Kidney capillary endothelial cell (primary cell): Measurements from ENCODE around the gene C1QC.
"Not testable (repeated sequence)": the region's sequence is repeated elsewhere in the genome, so short reads cannot be mapped to it uniquely, and the experiment has no call there.

Source experiments
- DNase-seq: peaks from one replicate; pipeline ENCODE4 v3.0.0-alpha.2; 2018; ENCODE audit warnings: low spot score

C1QC gene

DNA sequence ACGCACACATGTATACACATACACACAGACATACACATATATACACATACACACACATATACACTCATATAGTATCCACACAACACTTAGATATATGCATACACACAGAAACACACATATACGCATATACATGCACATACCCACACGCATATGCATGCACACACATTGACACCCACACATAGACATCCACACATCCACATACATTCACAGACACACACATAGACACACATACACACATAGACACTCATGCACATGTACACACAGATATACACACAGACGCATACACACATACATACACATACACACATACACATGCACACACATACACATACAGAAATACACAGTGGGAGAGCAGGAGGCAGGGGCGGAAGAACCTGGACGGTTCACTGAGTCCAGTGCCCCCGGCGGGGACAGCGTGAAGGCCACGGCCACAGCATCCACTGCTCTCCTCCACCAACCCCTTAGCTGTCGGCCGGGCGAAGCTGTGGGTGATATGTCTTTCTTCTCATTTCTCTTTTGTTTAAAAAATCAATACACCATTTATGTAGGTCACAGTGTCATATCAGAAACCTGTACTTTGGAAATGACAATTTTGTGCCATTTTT, 6.8 kb downstream of the C1QC start:
- DNase-seq = no peak

DNA sequence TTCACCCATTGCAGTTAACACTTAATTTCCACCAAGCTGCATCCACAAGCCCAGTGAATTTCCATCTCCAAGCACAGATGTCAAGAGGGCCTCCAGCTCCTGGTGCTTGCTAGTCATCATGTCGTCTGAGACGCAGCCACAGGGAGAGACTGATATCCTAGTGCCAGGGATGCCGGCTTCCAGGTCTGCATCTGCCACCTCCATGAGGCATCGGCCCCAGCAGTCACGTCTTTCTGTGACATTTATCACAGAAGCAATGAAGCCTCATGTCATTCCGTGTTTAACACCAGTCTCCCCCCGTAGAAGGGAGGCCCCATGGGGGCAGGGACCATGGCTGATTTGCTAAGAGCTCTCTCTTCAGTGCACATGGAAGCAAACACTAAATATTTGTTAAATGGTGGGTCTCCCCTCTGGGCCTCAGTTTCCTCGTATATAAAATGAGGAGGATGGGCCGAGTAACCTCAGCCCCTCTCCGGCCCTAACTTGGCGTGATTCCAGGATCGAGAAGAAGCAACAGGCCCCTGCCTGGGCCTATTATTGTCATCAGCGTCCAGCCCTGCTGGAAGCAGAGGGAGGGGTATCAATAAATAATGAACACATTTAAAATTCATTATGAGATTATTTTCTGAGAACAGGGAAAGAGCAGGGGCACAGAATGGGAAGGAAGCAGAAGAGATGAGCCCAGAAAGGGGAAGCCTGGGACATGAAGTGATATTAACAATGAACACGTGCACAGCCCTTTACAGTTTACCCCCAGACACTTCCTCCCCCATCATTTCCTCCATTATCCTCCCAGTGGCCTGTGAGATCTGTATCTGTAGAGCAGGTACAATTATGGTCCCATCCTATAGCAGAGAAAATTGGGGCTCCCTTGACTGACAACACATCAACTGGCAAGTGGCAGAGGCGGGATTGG, 8.8 kb downstream of the C1QC start:
- no peak for DNase-seq

DNA sequence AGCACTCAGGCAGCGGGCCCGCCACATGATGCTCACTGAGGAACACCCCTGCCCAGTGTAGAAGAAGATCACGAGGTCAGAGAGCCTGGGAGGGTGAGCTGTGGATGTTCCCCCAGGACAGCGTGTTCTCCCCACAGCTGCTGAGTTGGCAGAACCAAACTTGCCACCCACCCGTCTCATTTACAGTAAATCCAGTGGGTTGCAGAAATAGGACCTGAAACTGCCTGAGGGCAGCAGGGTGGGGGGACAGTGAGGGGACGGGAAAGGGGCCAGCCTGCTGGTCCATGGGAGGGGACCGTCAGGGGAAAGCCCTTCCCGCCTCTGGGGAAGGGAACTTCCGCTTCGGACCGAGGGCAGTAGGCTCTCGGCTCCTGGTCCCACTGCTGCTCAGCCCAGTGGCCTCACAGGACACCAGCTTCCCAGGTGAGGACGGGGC, 9.5 kb downstream of the C1QC start, which contains the start of gene C1QB:
TSS of gene C1QB (plus strand) at position 356 of the 436 bp plus-strand sequence. CDS start 6,227 bp downstream, outside the sequence.
- no peak for DNase-seq

DNA sequence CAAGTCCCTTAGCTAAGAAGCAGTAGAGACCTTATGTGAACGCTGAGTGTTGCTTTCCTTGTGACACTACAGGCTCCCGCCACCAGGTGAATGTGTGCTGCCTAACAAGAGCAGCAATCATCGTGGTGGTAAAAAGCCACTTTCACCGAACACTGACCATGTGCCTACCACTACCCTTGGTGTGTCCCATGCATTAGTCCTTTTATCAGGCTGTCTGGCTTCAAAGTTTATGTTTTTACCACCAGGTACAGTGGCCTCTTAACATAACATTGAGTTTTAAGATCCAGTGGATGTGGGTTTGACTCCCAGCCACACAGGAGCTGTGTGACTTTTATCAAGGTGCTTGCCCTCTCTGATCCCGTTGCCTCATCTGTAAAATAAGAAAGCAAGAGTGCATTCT, 11.3 kb downstream of the C1QC start:
- DNase-seq = no peak

DNA sequence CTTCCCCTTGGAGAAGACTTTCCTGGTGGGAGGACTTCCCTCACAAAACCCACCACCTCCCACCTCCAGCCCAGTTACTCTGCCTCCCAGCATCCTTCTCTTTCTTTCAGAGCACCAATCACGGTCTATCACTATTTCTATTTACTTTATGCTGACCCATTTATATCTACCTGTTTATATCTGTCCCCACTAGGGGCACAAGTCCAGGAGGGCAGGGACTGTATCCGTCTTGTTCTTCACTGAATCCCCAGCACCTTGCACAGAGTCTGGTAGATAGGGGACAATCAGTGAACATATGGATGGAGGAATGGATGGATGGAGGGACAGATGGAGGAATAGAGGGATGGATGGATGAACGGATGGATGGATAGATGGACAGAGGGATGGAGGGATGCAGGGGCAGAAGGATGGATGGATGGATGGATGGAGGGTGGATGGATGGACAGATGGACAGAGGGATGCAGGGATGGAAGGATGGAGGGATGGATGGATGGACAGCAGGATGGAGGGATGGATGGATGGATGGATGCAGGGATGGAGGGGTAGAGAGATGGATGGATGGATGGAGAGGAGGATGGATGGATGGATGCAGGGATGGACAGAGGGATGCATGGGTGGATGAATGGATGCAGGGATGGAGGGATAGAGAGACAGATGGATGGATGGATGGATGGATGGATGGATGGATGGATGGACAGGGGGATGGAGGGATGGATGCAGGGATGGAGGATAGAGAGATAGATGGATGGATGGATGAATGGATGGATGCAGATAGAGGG, 15.1 kb downstream of the C1QC start:
- DNase-seq = no peak

DNA sequence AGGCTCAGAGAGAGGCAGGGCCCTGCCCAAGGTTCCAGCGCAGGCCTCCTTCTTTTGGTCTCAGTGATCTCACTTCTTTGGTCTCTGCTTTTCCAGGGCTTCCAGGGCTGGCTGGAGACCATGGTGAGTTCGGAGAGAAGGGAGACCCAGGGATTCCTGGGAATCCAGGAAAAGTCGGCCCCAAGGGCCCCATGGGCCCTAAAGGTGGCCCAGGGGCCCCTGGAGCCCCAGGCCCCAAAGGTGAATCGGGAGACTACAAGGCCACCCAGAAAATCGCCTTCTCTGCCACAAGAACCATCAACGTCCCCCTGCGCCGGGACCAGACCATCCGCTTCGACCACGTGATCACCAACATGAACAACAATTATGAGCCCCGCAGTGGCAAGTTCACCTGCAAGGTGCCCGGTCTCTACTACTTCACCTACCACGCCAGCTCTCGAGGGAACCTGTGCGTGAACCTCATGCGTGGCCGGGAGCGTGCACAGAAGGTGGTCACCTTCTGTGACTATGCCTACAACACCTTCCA, 17.3 kb downstream of the C1QC start:
- DNase-seq = no peak

DNA sequence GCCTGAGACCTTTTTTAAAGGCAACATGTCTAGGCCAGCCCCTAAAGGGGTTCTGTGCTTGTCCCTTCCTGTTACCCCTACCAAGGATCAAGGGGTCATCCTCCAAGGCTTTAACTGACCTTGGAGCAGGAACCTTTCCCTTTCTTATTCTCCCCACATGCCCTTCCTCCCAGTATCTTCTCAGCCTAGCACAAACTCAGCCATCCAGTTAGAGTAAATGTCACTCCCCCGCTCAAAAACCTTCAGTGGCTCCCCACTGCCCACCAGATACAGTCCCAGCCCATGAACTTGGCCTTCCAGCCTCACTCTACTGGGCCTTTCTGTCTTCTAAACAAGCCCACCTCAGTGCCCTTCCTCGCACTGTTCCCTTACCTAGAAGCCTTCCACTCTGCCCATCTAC, 18.4 kb downstream of the C1QC start:
- no peak for DNase-seq

DNA sequence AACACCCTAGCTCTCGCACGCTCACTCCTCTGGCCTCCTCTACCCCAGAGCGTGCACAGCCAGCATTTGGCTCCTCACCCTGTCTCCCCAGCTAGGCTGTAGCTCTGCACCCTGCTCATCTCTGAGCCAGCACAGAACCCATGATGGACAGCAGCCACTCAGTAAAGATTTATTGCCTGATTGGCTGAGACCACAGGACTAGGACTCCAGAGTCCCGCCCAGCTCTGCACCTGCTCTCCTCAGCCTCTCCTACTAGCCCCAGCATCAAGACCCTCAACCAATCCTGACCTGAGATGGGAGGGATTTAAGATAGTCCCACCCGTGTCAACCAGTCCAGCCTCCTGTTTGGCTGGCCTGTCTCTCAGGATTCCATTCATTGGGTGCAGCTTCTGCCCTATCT, 18.9 kb downstream of the C1QC start:
- DNase-seq = no peak

DNA sequence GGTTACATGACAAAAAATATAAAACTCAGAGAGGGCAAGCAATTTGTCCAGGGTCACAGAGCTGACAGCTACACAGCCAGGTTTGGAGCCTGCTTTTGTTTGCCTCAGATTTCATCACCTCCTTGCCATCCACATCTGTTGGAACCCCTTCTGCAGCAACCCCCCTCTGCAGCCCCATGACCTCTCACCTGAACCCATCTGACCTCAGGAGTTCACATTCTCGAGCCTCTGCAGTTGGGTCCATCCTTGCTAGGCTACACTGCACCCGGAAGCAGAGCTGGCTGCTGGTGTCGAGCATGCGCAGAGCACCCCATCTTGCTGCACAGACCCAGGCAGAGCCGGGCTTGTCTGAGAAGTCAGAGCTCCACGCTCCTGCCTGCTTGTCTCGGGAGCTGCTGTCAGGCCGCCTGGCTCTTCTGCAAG, 19.6 kb downstream of the C1QC start:
- DNase-seq = no peak

DNA sequence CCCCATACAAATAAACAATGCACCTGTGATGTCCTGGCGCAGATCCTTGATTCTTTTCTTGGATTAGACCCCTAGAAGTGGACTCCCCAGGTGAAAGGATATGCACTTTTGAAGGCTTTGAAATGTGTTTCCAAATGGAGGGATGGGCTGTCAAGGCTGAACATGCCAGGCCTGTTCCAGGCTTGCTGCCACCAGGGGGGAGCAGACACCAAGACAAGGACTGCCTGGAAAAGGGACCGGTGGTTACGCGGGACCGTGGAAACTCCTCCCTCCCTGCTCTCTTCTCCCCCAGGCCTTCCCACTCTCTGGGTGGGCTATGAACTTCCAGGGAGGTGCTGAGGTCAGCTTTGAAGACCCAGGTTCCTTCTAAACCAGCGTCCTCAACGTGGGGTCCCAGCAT, 22.3 kb downstream of the C1QC start:
- peak; percentile 33 for DNase-seq

DNA sequence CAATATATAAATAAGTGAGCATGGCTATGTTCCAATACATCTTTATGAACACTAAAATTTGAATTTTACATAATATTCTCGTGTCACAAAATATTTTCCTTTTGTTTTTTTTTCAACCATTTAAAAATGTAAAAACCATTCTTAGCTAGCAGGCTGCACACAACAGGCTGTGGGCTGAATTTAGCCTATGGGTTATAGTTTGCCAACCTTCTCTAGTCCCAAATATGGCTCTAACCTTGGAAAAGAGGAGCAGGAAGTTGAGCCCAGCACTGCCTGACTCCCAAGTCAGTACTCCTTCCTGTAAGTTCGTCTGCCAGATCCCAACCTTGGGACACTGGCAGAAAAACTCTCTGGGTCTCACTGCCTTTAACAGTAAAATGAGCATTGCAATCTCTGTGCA, 23.0 kb downstream of the C1QC start:
- no peak for DNase-seq

DNA sequence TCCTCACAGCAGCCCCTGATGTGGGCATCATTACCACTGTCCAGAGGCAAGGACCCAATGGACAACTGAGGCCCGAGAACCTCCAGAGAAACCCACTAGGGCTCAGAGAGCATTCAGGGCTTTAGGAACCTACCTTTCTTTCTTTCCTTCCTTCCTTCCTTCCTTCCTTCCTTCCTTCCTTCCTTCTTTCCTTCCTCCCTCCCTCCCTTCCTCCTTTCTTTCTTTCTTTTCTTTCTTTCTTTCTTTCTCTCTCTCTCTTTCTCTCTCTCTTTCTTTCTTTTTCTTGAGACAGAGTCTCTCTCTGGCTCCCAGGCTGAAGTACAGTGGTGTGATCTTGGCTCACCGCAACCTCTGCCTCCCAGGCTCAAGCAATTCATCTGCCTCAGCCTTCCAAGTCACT, 25.4 kb downstream of the C1QC start:
- DNase-seq = not testable (repeated sequence)

DNA sequence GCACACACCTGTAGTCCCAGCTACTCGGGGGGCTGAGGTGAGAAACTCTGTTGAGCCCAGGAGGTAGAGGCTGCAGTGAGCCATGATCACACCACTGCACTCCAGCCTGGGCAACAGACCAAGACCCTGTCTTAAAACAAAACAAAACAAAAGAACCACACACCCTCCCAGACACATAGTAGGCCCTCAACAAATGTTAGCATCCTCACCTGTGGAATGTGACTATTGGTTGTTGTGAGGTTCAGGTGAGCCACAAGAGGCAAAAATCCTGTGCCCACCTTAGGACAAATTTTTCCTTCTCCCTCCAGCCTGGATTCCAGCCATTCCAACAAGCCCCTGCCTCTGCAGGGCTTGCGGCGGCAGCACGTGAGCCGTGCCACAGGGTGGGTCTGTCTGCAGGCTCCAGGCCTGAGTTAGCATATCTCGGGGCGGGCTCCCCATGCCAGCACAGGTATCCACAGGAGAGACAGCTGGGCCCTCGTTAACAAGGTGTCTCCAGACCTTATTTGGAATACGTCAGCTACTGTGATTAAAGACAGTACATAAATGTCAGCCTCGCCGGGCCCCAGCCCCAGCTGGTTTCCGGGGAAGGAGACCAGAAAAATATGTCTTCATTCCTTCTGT, 27.0 kb downstream of the C1QC start:
- no peak for DNase-seq

DNA sequence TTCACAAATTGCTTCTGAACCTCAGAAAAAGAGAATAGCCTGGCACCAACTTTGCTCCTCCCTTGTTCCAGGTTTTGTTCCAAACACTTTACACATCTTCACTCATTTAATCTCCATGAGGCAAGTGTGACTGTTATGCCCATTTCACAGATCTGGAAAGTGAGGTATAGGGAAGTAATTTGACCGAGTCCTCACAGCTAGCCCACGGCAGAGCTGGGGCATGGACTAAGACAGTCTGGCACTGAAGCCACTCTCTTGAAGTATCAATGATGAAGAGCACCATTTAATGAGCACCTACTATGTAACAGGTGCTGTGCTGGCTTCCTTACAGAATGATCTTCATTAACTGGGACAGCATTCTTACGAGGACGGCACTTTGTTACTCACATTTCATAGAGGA, 28.6 kb downstream of the C1QC start:
- DNase-seq = no peak

DNA sequence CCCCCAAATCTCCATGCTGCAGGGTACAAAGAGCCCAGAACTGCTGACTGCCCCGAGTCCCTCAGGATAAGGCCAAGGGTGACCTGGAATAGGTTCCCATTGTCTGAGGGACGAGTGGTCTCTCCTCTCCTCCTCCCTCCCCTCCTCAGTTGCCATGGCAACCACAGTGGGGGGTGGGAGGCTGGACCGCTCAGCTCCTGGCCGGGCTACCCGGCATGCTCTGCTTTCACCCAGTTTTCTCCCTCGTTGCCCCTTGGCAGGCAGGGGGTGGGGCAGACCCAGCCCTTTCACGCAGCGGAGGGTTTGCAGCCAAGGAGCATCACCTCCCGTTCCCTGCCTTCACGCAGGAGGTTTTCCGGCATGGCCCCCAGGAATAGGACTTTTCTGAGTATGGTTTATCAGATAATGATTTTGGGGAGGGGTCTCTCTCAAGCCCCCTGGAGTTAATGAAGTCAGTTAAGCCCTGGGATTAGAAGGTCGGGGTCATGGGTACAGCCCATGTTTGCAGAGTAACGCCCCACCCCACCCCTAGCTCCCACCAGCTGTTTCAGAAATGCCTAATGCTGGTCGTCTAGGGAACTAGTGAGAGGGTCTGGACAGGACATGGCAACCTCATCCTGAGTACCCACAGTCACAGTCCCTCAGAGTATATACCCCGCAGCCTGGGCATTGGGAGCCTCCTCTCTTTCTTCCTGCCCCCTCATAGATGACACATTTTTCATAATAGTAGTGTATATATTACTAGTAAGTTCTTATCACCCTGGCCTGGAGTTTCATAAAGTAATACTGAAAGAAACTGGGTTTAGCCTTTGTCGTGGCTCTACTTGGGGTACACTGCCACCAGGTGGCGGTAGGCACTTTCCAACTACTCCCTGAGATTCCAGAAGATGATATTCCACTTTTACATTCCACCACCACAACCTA, 30.3 kb downstream of the C1QC start:
- DNase-seq = peak; percentile 69

DNA sequence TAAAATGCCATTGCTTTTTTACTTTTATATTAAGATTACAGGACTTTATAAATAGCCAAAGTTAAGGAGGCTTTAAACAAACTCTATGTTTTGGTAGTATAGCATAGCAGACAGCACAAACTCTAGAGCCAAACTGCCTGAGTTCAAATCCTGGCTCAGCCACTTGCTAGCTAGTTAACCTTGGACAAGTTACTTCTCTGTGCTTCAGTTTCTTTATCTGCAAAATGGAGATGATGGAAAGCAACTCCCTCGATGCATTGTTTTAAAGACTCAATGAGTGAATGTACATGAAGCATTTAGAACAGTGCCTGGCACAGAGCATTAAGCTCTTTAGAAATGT, 30.9 kb downstream of the C1QC start:
- DNase-seq = no peak

DNA sequence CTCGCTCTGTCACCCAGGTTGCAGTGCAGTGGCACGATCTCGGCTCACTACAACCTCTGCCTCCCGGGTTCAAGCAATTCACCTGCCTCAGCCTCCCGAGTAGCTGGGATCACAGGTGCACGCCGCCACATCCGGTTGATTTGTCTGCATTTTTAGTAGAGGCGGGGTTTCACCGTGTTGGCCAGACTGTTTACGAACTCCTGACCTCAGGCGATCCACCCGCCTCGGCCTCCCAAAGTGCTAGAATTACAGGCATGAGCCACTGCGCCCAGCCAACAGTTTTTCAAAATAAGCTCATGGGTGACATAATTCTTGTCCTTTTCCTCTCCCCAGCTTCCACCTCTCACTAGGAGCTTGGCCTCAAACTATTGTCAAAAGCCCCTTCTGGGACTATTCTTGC, 32.7 kb downstream of the C1QC start:
- not testable (repeated sequence) for DNase-seq

DNA sequence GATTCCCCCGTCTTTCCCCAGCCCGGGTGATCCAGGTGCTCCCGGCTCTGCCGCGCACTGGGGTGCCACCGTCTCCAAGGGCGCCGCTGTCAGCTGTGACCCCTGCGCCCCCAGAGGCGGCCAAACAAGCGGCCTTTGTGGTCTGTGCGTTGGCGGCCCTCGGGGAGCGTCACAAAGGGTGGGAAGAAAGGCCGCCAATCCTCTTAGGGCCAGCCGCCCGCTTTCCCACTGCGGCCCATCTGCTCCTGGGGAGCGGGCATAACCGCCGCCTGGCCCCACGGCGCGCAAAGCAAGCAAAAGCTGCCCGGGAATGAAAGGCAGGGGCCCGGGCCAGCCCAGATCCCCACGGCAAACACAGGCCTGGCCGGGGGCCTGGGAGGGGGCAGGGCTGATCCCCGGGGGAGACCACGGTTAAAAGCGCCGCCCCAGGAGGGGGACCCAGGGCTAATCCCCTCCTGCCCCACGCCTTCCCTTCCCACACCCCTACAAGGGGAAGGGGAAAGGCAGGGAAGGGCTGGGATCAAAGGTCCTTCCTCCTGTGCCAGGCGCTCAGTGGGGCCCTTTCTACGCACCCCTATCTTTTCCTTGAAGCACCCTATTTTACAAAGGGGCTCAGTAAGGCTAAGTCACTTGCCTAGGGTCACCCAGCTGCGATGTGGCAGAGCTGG, 33.6 kb downstream of the C1QC start:
- no peak for DNase-seq

DNA sequence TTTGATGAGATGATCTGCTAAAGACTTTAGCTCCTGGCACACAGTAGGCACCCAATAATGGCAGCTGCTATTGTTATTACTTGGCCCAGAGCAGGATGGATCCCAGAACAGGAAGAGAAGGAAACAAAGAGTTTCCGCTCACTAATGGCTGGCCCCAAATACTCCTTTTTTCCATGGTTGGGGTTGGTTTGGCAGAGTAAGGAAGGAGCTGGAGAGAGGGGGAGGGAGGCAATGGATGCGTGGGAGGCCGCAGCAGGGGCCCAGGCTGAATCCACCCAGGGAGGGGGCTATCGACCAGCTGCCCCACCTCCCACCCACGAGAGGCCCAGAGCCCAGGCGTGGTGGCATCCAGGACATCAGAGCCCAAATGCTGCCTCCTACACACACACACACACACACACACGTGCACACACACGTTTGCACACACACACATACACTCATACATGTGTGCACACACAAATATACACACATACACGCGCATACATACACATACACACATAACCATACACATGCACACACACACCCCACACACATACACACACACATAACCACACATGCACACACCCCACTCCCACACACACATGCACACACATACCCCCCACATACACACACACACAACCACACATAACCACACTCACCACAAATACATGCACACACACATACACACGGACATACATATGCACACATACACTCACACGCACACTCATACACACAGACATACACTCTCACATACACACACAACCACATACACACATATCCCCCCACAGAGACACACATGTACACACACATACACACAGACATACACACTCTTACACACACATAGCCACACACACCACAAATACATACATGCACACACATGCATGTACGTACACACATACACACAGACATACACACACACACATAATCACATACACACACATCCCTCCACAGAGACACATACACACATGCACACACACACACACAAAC, 34.8 kb downstream of the C1QC start:
- DNase-seq = no peak
